Dendritic cell treated with granulocyte-macrophage colony-stimulating factor and Interleukin-4, amounts not matched to agents 40 ng/mL and 50 ng/mL, for 4 days (primary cell): ENCODE data around the gene HDAC11.
"Not testable (repeated sequence)": the region's sequence is repeated elsewhere in the genome, so short reads cannot be mapped to it uniquely, and the experiment has no call there.

Source experiments
- H3K27ac Mint-ChIP-seq: one replicate; pipeline ENCODE4 v1.8.0; 2022; ENCODE audit warnings: mild to moderate bottlenecking, mixed read lengths
- H3K27me3 Mint-ChIP-seq: one replicate; pipeline ENCODE4 v1.8.0; 2022; ENCODE audit warnings: mild to moderate bottlenecking, mixed read lengths
- H3K36me3 Mint-ChIP-seq: one replicate; pipeline ENCODE4 v1.8.0; 2022; ENCODE audit warnings: low read depth, mixed read lengths
- H3K4me1 Mint-ChIP-seq: one replicate; pipeline ENCODE4 v1.8.0; 2022; ENCODE audit warnings: low read depth, mixed read lengths
- H3K4me3 Mint-ChIP-seq: one replicate; pipeline ENCODE4 v1.8.0; 2022; ENCODE audit warnings: mild to moderate bottlenecking, moderate library complexity, mixed read lengths
- H3K9me3 Mint-ChIP-seq: one replicate; pipeline ENCODE4 v1.8.0; 2022; ENCODE audit warnings: mixed read lengths
- intact Hi-C: fragments of 100-400 bp; cut with micrococcal nuclease; formaldehyde crosslinking; loops from one replicate; pipeline ENCODE4 v1.15.0; 2022

HDAC11 gene

GRCh38 chr3:13492976-13493866 is 13.1 kb downstream of the HDAC11 start:
- intact Hi-C loops: no loop called here
- H3K4me1 Mint-ChIP-seq: peaks cover 16% of the 10 kb centered on the region
- no peak overlapping the region for H3K27ac Mint-ChIP-seq
- H3K4me3 Mint-ChIP-seq: no peak overlapping the region
- H3K36me3 Mint-ChIP-seq: peaks cover 5% of the 10 kb centered on the region
- H3K9me3 Mint-ChIP-seq: no peaks in the 10 kb centered on the region
- no peaks in the 10 kb centered on the region for H3K27me3 Mint-ChIP-seq

- H3K36me3 Mint-ChIP-seq: peaks cover 5% of the 10 kb centered on the region
- peaks cover 16% of the 10 kb centered on the region for H3K4me1 Mint-ChIP-seq
- no peaks in the 10 kb centered on the region for H3K27me3 Mint-ChIP-seq
- H3K9me3 Mint-ChIP-seq: no peaks in the 10 kb centered on the region
- intact Hi-C loops: no loop called here
- no peak overlapping the region for H3K4me3 Mint-ChIP-seq
- H3K27ac Mint-ChIP-seq: no peak overlapping the region
Measured at GRCh38 chr3:13493867-13494441, 13.8 kb downstream of the HDAC11 start.

GRCh38 chr3:13494463-13495350 is 14.6 kb downstream of the HDAC11 start:
- H3K27ac Mint-ChIP-seq: no peak overlapping the region
- intact Hi-C loops: no loop called here
- no peaks in the 10 kb centered on the region for H3K27me3 Mint-ChIP-seq
- peaks cover 5% of the 10 kb centered on the region for H3K36me3 Mint-ChIP-seq
- H3K4me1 Mint-ChIP-seq: peaks cover 16% of the 10 kb centered on the region
- no peaks in the 10 kb centered on the region for H3K9me3 Mint-ChIP-seq
- no peak overlapping the region for H3K4me3 Mint-ChIP-seq

GRCh38 chr3:13495351-13495813 is 15.3 kb downstream of the HDAC11 start:
- Mint-ChIP-seq H3K4me3 (no peak overlapping the region), H3K27ac (peak overlapping the region; percentile 12), H3K9me3 (no peaks in the 10 kb centered on the region), H3K4me1 (peaks cover 16% of the 10 kb centered on the region), H3K36me3 (peaks cover 5% of the 10 kb centered on the region), H3K27me3 (no peaks in the 10 kb centered on the region)
- intact Hi-C loops: no loop called here

GRCh38 chr3:13495921-13496723 is 16.0 kb downstream of the HDAC11 start:
- Mint-ChIP-seq H3K4me3 (no peak overlapping the region), H3K9me3 (no peaks in the 10 kb centered on the region), H3K4me1 (peaks cover 16% of the 10 kb centered on the region), H3K36me3 (peaks cover 5% of the 10 kb centered on the region), H3K27ac (peak overlapping the region; percentile 12), H3K27me3 (no peaks in the 10 kb centered on the region)
- intact Hi-C loops: loop anchor here (1.0 kb wide), 1 partner anchor 152 kb away; no protein-coding TSS in a partner anchor

- Mint-ChIP-seq H3K36me3 (peaks cover 5% of the 10 kb centered on the region), H3K9me3 (no peaks in the 10 kb centered on the region), H3K27me3 (no peaks in the 10 kb centered on the region), H3K27ac (no peak overlapping the region), H3K4me1 (peaks cover 16% of the 10 kb centered on the region), H3K4me3 (no peak overlapping the region)
- intact Hi-C loops: loop anchor here (1.0 kb wide), 1 partner anchor 151 kb away; no protein-coding TSS in a partner anchor
Measured at GRCh38 chr3:13496879-13497278, 16.8 kb downstream of the HDAC11 start.

GRCh38 chr3:13497386-13497785 is 17.3 kb downstream of the HDAC11 start:
- H3K9me3 Mint-ChIP-seq: no peaks in the 10 kb centered on the region
- H3K36me3 Mint-ChIP-seq: no peaks in the 10 kb centered on the region
- no peak overlapping the region for H3K4me3 Mint-ChIP-seq
- intact Hi-C loops: no loop called here
- peaks cover 16% of the 10 kb centered on the region for H3K4me1 Mint-ChIP-seq
- no peak overlapping the region for H3K27ac Mint-ChIP-seq
- H3K27me3 Mint-ChIP-seq: no peaks in the 10 kb centered on the region

GRCh38 chr3:13498354-13499060 is 18.4 kb downstream of the HDAC11 start:
- Mint-ChIP-seq H3K4me3 (no peak overlapping the region), H3K4me1 (peaks cover 16% of the 10 kb centered on the region), H3K27me3 (no peaks in the 10 kb centered on the region), H3K9me3 (no peaks in the 10 kb centered on the region), H3K27ac (no peak overlapping the region), H3K36me3 (no peaks in the 10 kb centered on the region)
- intact Hi-C loops: no loop called here

GRCh38 chr3:13499246-13499645 is 19.1 kb downstream of the HDAC11 start:
- H3K9me3 Mint-ChIP-seq, H3K36me3 Mint-ChIP-seq, H3K4me3 Mint-ChIP-seq, H3K27ac Mint-ChIP-seq, H3K27me3 Mint-ChIP-seq, intact Hi-C loops: not testable (repeated sequence)
- peaks cover 16% of the 10 kb centered on the region for H3K4me1 Mint-ChIP-seq

GRCh38 chr3:13500133-13500885 is 20.2 kb downstream of the HDAC11 start:
- Mint-ChIP-seq H3K27me3 (no peaks in the 10 kb centered on the region), H3K4me1 (peaks cover 9% of the 10 kb centered on the region), H3K27ac (no peak overlapping the region), H3K4me3 (no peak overlapping the region), H3K36me3 (no peaks in the 10 kb centered on the region), H3K9me3 (no peaks in the 10 kb centered on the region)
- intact Hi-C loops: no loop called here

- Mint-ChIP-seq H3K4me3 (no peak overlapping the region), H3K27ac (no peak overlapping the region), H3K4me1 (peaks cover 2% of the 10 kb centered on the region), H3K27me3 (no peaks in the 10 kb centered on the region), H3K36me3 (no peaks in the 10 kb centered on the region), H3K9me3 (no peaks in the 10 kb centered on the region)
- intact Hi-C loops: no loop called here
Measured at GRCh38 chr3:13501056-13501455, 20.9 kb downstream of the HDAC11 start.

GRCh38 chr3:13501521-13501920 is 21.4 kb downstream of the HDAC11 start:
- no peak overlapping the region for H3K4me3 Mint-ChIP-seq
- no peaks in the 10 kb centered on the region for H3K4me1 Mint-ChIP-seq
- no peaks in the 10 kb centered on the region for H3K9me3 Mint-ChIP-seq
- intact Hi-C loops: no loop called here
- H3K27ac Mint-ChIP-seq: no peak overlapping the region
- no peaks in the 10 kb centered on the region for H3K36me3 Mint-ChIP-seq
- no peaks in the 10 kb centered on the region for H3K27me3 Mint-ChIP-seq
